GM21576 (cell line): ENCODE data around the gene ERP27.

Source experiments
- ATAC-seq: cut with Tn5 transposase; IDR thresholded peaks from one replicate; pipeline ENCODE4 v1.9.1; 2021; ENCODE audit warnings: mild to moderate bottlenecking, moderate library complexity; ENCODE audit not compliant: unreplicated experiment

Gene ERP27

GRCh38 chr12:14904854-14905253 is 33.5 kb downstream of the ERP27 start:
- ATAC-seq = no peak

- no peak for ATAC-seq
These were observed 34.8 kb downstream of the ERP27 start for GRCh38 chr12:14903386-14904098.

GRCh38 chr12:14902465-14902864 is 35.9 kb downstream of the ERP27 start:
- no peak for ATAC-seq

GRCh38 chr12:14901228-14901562 is 37.1 kb downstream of the ERP27 start:
- ATAC-seq = no peak

DNA sequence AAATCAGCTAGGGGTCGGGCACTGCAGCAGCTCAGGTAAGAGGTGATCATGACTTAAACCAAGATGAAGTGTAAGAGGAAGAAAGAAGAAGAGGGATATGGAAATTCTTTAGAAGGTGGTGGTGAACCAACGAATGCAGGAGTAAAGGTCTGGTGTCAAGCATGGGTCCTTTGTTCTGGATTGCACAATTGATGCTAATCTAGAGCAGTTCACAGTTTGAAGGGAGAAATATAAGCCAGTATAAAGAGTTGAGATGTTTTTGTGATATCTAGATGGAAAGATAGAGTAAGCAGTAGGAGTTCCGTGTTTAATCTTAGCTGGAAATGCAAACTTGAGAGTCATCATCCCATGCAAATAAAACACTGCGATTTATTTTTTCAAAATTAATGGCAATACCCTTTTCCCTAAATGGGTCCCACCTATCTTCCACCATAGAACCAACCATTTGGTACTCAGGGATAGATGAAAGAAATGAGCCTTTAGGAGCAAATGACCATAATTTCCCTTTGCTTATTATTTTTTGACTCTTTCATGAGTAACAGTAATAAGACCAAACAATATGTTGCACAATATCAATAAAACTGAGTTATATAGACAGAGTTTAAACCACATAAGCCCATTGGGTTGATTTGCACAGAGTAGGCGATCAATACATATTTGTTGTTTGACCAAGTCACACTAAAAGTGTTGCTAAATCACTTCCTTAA is 37.7 kb downstream of the ERP27 start:
- ATAC-seq = no peak

DNA sequence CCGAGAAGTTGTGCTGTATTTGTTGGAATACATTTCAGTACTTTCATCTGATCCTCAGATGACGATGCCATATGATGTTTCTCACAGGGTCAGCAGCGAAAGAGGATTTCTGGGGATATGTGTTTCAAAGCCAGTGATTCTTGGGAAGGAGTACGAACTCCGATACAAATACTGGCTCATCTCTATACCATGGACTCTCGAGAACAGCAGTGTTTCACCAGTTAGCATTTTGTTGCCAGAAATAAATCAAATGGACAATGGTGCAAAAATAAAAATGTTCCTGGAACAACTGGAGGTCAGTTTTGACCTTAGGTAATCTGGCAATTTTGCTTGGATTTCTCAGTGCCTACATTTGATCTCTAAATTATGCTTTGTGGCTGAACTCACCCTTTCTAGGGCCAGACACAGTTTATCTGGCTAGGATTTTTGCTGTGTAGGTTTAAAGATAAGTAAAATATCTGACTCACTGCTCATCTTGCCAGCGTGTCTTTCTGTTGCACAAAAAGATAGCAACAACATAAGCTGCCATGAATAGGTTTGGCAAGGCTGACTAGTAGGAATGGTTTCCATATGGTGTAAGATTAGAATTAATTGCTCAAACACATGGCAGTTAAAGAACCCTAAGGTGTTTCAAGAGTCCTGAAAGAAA is 41.7 kb downstream of the ERP27 start:
- ATAC-seq = no peak

DNA sequence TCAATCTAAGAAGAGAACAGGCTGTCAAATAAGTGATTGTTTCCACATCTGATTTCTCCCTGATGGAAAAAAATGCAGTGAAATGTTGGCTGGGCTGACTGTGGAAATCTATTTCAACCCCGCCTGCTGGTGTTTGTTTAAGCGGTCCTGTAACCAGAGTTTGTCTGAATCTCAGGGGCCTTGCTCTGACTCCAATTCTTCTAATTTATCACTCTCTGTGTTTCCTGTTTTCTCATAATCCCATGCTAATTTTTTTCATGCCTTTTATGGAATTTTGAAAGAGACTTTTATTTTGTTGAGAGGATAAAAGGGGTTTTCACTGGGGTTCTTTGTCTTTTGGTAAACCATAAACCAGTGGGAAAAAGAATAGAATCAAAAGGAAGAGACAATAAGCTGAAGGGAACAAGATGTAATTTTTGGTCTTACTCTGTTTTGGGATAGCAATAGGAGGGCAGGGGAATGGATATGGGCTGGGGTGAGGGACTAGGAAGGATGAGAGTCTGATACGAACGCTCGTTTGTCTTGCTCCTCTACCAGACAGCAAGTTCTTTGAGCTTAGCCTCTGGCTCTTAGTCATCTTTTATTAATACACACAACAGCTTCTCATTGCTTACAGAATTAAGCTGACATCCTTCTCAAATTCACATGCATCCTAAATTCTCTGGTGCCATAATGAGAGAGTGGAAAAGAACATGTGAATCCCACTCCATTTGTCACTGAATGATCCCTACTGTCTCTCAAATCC is 44.7 kb downstream of the ERP27 start:
- no peak for ATAC-seq

GRCh38 chr12:14892726-14893505 is 45.4 kb downstream of the ERP27 start:
- no peak for ATAC-seq

DNA sequence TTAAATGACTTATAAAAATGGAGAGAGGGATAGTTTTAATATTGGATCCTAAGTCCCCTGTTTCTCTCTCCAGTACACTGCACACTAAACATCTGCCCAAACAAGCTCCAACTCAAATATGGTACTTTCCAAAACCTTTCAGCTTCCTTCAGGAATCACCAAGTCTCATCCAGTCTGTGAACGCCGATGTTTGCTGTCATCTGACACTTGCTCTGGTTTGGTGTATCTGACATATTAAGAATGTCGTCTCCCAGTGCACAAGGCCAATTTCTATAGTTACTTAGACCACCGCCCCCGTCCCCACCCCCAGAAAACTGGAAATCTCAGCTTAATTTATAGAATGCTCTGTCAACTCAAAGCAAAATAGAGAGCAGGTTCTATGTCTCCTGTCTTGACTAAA is 47.6 kb downstream of the ERP27 start:
- no peak for ATAC-seq

DNA sequence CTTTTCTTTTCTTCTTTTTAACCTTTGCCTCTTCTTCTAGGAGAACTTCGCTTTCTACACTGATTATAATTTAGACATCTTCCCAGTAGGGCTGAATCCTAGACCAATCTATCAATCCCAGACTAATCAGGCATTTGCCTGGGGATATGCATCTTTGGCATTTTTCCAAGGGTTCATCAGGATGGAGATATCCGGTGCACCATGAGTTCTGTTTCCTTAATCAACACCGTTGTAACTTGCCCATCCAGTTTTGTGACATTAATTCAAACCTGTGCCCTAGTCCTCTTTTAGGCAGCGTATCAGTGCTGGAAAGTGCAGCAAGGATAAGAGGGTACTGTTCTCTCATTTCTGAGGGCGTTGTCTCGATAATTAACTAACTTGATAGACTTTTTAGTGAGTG is 52.1 kb downstream of the ERP27 start:
- no peak for ATAC-seq

DNA sequence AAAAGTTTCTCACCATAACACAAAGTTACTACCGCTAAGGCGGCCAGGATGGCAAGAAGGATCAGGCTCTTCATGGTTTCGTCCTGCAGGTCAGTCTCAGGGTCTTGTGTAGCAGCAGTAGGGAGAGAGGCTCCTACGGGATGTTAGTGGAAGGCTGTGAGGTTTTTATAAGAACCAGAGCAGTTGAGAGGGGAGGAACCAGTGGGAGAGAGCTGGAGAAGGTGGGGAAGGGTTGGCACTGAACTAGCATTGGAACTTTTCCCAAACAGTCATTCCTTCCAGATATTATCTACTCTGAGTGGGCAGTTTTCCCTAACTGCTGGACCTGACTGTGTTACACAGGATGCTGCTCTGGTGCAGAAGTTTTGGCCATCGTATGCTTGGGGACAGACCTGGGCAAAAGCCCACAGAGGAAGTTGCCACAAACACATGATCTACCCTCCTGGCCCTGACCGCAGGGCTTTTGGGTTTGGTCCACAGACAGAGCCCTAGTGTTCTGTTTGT is 52.6 kb downstream of the ERP27 start, which contains the start of gene MGP:
MGP (minus strand) TSS at position 137 of the 504 bp plus-strand sequence; CDS start at position 74, 63 bp downstream.
- no peak for ATAC-seq

- ATAC-seq = peak; percentile 97
These were observed 53.9 kb downstream of the ERP27 start for GRCh38 chr12:14884458-14884878.

- ATAC-seq = no peak
These were observed 54.7 kb downstream of the ERP27 start for GRCh38 chr12:14883686-14884085.

GRCh38 chr12:14880890-14881453 is 57.4 kb downstream of the ERP27 start:
- no peak for ATAC-seq

DNA sequence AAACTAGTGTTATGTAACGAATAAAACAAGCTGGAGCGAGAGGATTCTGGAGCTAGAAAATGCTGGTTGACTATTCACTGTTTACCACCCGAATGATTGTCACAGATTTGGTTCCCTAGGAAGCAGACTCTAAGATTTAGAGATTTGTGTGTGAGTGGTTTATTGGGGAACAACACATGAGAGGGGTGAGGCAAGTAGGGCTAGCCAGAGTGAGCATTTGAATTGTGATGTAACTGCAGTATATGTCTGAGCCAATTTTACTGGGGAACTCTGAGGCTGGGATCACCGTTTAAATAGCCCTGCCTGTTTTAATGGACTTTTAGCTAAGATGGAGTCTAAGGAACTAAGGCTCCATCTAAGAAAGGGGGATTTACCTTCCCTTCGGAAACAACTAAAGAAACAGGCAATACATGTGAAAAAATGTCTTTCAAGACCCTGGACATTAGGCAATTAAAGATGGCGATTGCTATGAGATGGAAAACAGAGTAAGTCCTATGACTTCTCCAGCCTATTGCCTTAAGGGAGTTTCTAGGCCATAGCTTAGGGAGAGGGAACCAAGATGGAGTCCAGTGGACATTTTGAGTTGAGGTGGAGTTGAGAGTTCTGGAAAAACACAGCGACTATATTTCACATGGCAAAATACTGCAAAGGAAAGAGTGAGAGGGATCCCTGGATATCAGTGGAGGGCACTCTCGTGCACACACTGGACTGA is 59.0 kb downstream of the ERP27 start:
- ATAC-seq = no peak

GRCh38 chr12:14878488-14878887 is 59.8 kb downstream of the ERP27 start:
- no peak for ATAC-seq

GRCh38 chr12:14876833-14877232 is 61.5 kb downstream of the ERP27 start:
- ATAC-seq = no peak

DNA sequence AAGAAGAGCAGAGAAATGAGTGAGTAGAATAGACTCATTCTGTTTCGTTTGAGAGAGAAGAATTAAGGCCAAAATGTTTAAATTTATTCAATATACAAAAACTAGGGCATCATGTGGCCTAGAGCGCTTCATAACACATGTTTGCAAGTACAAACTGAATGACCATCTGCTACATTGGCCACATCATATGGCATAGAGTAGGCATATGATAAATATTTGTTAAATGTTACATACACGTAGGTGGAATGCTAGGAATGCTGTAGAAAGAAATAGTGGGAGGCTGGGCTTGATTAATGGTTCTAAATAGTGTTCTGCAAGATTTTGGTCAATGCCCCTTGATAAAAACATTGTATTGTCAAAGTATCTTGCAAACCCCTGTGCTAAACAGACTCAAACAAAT is 63.5 kb downstream of the ERP27 start:
- no peak for ATAC-seq

DNA sequence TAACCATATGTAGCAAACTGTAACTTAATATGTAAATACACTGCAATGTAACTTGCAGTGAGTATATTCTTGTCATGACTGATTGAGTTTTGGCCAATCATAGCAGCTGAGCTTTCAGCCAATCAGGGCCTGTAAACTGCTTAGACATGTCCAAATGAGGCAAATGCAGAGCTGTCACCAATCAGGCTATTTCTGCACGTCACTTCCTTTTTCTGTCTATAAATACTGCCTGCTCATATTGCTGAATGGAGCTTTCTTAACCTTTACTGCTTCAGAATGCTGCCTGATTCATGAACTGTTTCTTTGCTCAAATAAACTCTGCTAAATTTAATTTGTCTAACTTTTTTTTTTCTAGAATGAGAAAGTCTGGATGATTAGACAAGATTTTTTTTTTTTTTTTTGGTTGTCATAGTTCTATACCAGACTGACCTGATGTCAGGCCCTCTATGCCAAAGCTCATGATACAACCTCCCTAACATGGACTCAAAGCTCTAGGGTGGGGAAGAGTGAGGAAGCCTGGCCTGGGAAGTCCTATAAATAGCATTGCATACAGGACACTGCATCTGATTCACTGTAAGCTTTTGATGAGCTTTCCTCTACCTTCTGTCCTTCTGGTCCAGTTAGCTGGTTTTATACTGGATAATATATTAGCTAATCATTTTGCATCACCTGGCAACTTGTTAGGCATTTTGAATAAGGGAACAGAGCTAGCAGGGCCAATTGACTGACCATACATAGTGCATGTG is 64.7 kb downstream of the ERP27 start:
- ATAC-seq = no peak
